ENCODE measurements around the gene SS18L1.
A peak's percentile ranks its signal among the peaks of the same experiment; 100 is the strongest.

SS18L1 gene

GRCh38 chr20:62120990-62121775 lies 22.4 kb upstream of the SS18L1 start:
- no peak for DNase-seq (ENCODE audit: extremely low read depth, low read depth)
- TF ChIP-seq CTCF (IDR thresholded peaks at IDR 0.05; ENCODE audit: low read depth, low read length), result no peak

DNA sequence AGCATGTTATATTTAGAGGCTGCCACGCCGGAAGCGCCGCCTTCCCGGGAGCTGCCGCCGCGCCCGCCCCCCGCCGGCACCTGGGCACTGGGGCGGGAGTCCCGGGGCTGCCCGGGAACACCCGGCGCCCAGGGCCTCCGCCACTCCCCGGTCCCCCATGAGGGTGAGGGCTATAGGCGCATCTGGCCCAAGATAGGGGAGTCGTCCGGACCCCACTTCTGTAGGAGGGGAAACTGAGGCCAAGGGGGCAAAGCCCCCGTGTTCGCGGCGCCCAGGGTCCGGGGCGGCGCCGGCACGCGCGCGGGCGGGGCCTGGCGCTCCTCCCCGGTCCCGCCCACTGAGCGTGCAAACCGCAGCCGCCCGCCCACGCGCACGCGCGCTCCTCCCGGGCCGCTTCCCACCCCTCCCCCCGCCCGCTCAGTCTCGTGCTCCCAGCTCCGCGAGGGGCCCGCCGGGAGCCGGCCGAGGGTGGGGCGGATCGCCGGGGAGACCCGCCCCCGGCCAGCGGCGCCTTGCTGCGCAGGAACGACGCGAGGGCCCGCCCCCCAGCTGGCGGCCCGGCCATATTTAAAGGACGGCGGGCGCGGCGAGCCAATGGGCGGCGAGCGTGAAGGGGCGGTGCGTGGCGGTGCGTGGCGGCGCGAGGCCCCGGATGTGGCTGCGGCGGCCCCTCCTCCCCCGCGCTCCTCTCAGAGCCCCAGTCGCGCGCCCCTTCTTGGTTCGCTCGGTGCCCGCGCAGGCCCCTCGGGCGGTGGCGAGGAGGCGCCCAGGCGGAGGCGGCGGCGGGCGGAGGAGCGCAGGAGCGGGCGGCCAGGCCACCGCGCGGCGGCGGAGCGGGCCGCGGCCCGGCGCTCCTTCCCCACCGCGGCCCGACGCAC lies 21.6 kb upstream of the SS18L1 start, which contains the start of gene LSM14B:
LSM14B (plus strand) TSS at position 700 of the 878 bp plus-strand sequence. CDS start 192 bp downstream, outside the sequence.
- peak; percentile 94 for DNase-seq (ENCODE audit: extremely low read depth, low read depth)
- no peak for TF ChIP-seq CTCF (IDR thresholded peaks at IDR 0.05; ENCODE audit: low read depth, low read length)

GRCh38 chr20:62122654-62123449 lies 20.7 kb upstream of the SS18L1 start:
- TF ChIP-seq CTCF (IDR thresholded peaks at IDR 0.05; ENCODE audit: low read depth, low read length), result no peak
- no peak for DNase-seq (ENCODE audit: extremely low read depth, low read depth)

DNA sequence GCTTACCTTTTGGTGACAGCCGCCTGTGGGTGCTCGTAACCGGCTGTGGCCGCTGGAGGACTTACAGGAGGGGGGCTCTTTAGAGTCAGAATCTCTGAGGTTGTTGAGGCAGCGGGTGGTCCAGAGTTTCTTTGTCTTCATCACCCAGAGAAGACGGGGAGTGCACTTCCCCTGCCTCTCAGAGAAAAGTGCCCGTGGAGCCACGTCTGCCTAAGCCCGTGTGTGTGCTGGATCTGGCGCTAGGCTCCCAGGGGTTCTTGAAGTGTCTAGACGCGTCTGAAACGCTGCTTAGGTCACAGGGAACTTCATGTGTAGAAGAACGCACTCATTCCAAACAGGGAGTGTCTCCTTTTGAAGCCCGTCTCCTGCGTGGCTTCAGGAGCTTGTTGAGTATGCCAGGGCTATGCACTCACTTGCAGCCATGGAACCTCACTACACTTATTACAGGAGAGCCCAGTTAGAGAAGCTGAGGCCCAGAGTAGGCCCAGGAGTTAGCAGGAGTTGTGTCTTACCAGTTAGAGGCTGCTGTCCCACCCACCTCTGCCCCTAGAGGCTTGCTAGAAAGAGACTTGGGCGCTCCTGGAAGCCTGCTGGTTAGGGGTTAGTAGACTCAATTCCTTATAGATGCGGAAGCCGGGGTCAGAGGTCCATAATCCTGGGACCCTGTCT lies 20.0 kb upstream of the SS18L1 start:
- TF ChIP-seq CTCF (IDR thresholded peaks at IDR 0.05; ENCODE audit: low read depth, low read length), result no peak
- no peak for DNase-seq (ENCODE audit: extremely low read depth, low read depth)

- no peak for DNase-seq (ENCODE audit: extremely low read depth, low read depth)
- no peak for TF ChIP-seq CTCF (IDR thresholded peaks at IDR 0.05; ENCODE audit: low read depth, low read length)
Observed at GRCh38 chr20:62126141-62126540, 17.4 kb upstream of the SS18L1 start.

GRCh38 chr20:62127799-62128198 lies 15.8 kb upstream of the SS18L1 start:
- no peak for TF ChIP-seq CTCF (IDR thresholded peaks at IDR 0.05; ENCODE audit: low read depth, low read length)
- no peak for DNase-seq (ENCODE audit: extremely low read depth, low read depth)
